NCI-H2107 (cell line): Measurements from ENCODE around the gene PIGC.
"Not testable (repeated sequence)": the region's sequence is repeated elsewhere in the genome, so short reads cannot be mapped to it uniquely, and the experiment has no call there.

Source experiments
- DNase-seq: peaks from one replicate; lab custom pipeline; 2025; lab: John Stamatoyannopoulos, UW

PIGC gene

DNA sequence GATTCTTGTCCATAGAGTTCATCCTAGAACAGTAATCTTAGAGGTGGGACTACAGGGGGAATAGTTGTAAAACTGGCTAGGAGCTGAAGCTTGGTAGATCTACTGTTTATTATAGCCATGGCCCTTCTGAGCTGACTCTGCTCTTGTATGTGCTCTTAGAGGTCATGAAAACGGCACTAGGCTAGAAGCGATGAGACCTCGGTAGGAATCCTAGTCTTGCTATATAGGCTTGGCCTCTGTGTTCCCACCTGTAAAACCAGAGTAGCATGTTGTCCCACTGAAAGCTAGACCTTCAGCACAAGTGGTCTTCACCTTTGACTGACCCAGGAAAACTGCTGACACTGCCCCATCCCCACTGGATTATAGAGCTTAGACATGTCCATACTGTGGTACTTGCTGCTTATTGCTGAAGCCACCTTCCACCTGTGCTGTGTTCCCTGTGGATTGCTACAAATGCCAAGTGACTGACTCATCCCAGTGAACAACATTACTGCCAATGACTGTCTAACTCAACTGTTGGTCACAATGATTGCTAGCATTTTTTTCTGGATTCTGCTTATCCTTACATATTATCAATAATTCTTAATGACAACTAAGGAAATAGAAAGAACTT, 23.0 kb upstream of the PIGC start:
- no peak for DNase-seq

GRCh38 chr1:172465617-172466016, 21.7 kb upstream of the PIGC start:
- no peak for DNase-seq

DNA sequence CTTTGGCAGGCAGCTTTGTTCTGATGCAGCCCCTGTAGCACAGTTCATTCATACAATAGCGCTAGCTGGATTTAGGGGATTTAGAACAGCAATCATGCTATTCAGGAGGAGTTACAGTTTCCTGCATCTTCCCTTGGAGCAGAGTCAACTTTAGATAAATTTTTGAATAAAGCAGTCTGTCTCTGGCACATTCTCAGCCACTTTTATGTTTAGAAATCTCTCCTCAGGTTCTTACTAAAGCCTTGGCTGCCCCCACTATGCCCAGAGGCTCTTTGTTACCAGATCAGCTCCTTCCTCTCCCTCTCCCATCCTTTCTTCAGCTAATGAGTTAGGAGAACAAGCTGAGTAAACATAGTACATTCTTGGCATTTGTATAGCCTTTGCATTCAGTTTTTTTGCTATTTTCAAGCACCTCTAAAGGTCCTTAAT, 17.0 kb upstream of the PIGC start:
- DNase-seq = no peak

DNA sequence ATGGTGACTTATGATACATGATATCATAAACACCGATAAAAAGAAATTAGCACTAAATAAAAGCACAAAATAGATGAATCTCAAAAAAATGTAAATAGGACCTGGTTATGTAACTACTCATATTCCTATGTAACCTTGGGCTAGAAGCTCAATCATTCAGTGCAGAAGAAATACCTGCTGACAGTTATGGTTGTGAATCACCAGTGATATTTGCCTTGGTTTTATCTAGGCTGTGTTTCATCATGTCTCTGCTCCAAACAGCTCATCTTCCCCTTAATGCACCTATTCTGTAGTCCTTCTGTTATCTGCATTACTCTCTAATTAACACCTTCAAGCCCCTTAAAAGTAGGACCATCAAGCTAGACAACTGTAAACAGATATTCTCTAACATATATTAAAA, 16.3 kb upstream of the PIGC start:
- DNase-seq = no peak

DNA sequence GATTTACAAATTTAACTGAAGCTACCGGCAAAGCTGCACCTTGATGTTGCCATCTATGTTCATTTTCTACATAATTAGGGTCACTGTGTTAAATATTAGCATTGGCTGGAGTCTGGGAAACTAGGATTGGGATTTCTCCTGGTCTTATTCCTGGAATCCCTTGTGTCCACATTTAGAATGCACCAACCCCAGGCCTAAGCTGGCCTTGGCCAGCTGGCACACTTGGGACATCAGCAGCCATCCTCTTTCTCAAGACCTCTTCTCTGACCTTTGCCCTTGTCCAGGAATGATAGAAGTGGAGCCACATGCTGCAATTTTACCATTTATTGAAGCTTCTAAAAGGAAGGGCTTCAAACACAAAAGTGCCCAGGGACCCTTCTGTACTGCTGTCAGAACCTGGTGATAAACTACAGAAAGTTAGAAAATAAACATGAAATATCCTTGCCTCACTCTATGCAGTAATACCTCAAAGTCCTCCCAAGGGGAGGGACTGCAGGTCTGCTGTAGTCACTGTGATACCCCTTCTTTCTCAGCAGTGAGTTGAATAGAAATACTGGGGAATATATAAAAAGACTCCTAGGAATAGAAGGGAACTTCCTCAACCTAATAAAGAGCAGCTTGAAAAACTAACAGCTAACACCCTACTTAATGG, 13.7 kb upstream of the PIGC start:
- no peak for DNase-seq

DNA sequence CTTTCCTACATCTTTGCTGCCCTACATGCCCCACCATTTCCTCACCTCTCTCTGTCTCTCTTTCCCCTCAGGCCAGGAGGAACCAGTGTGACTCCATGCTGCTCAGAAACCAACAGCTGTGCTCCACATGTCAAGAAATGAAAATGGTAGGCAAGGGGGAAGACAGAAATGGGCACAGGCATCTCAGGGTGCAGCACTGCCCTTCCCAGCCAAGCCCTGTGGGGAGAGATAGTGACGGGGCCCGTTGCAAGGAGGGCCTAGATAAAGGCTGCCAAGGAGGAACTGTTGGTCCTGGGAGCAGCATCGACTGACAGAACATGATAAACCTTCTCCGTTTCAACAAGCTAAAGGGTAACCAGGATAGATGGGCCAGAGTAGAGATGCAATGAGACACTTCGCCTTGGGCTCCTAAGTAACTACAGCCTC, 12.5 kb upstream of the PIGC start:
- no peak for DNase-seq

DNA sequence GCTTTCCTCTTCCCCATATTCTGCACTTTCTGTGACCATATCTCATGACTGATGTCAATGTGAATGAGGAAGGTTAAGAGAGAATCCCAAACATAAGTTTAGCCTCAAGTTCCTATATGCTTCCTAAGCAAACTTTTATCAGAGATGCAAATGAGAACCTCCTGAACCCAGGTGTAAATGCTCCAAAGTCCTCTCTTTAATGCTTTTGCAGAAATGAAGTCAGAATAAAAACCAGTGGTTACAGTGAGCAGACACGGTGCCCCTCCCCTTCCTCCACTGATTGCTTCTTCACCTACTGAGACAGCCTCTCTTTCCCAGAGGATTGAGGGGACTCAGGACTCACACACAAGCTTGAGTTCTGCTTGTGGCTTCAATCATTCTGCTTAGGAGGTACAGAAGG, 11.6 kb upstream of the PIGC start:
- no peak for DNase-seq

DNA sequence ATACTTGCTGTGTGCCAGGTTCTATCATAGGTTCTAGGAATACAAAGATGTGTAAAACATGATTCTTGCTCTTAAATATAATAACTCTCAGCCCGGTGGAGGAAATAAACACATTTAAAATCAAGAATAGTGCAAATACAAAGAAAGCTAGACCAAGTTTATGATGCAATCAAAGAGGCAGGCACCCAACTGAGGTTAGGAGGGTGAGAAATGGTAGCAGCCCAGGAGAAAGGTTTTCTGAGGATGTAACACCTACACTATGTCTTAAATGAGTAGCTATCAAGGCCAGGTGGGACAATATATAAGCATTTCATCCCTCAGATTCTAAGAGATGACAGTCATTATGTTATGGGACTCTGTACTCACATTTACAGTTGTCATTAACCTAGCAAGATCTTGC, 9.7 kb upstream of the PIGC start:
- no peak for DNase-seq

DNA sequence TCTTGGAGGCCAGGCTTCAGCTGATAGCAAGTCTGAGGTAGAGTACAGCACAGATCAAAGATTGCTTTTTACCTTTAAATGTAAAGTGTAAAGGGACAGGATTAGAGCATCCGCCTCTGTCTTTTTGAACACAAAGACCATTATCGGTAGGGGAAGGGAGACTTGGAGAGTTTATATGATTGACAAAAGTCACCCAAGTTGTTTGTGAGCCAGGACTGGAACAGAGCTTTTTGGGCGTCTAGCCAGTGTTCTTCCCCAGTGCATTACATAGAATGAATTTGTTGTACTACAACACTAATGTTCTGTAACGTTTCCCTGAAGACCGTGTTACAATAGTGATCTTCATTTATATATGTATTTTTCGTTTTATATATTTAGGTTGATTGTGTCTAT, 9.3 kb upstream of the PIGC start:
- no peak for DNase-seq

- no peak for DNase-seq
These were observed 8.8 kb upstream of the PIGC start for GRCh38 chr1:172452536-172453152.

- no peak for DNase-seq
These were observed 7.2 kb upstream of the PIGC start for GRCh38 chr1:172451002-172451443.

DNA sequence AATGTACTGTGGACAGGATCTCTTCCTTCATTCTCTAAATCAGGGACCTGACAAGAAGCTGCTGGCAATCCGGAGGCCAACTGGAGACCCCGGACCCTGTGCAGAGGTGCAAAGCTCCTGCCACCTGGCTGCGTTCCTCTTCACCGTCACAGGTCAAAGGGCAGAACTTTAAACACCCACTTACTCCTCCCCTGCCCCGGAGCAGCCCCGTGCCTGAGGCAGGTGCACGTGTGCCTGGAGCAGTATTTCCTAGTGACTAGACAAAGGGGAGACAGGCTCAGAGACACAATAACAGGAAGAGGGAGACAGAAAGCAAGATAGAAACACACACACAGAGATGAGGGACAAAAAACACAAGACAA, 6.6 kb upstream of the PIGC start:
- no peak for DNase-seq

DNA sequence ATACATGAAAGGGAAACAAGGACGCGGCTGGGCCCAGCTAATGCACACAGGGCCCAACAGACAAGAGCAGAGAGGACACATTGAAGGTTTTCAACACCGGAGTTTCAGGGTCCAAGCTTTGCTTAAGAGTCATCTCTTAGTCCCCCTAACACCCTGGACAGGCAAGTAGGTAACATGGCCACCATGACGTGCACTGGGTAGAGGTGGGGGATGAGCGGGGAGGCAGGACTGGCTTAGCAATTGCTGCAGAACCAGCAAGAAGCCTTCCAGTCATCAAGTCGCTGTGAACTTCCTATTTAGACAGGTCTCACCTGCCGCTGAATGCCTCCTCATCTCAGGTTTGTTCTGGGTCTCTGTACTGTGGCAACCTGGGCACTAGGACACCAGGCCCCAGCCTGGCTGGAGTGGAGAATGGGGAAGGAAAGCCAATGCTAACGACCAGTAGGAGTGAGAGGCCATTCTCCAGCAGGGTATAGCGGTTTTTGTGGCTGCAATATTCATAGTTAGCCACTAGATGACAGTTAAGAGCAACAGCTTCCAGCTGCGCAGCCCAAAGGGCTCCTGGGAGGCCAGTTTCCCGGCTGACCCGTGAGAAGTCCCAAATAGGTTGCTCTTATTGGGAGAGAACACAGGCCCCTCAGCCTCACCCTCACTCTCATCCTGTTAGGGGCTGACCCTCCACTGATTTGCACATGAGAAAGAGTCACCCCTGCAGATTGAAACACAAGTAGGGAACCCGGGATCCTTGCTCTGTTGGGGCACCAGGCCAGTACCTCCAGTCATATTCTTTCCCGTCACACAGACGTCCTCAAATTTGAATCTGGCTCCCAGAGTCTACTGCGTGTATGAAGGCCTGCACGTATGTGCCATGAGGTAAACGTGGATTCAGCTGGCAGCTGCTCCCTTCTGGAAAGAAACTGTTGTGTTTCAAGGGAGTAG, 6.0 kb upstream of the PIGC start:
- DNase-seq = peak; percentile 38

DNA sequence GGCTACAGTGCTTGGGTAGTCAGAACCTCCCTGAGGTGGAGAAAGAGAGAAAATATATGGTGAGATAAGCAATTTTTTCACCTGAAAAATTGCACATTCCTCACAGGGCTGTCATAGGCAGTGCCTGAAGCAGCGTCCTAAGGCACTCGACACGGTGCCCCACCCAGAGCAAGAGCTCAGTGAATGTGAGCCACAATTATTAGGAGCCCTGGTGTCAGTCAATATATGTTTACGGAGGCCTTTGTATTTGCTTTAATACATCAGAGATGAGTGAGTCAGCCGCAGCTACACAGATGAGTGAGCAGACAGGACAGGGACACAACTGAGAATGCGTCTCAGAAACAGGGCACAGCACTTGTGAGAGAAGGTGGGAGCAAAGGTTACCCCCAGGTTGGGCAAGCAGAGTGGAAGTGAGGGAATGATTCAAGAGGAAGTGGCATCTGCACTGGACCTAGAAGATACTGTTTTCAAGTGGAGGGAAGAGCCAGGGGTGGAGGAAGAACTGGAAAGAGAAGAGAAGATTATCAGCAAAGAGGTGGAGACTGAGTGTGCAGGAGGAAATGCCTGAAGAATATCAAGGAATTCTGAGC, 5.2 kb upstream of the PIGC start:
- DNase-seq = no peak

GRCh38 chr1:172447641-172448040, 3.8 kb upstream of the PIGC start:
- DNase-seq = no peak

DNA sequence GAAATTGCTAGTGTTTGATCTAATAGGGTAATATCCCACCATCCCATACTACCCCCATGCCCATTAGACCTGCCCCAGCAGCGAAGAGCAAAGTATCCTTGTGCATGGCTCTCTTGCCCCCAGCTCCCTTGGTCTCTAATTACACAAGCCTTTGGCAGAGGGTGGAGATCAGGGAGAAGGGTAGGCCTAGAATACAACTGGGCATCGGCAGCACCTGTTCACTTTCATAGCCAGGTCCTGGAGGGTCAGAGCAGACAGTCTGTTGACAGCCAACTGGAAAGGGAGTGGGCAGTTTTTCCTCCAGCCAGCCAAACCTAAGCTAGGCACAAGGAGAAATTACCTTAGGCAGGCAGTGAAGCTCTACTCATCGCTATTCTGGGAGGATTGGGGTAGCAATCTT, 2.7 kb upstream of the PIGC start:
- DNase-seq = no peak

DNA sequence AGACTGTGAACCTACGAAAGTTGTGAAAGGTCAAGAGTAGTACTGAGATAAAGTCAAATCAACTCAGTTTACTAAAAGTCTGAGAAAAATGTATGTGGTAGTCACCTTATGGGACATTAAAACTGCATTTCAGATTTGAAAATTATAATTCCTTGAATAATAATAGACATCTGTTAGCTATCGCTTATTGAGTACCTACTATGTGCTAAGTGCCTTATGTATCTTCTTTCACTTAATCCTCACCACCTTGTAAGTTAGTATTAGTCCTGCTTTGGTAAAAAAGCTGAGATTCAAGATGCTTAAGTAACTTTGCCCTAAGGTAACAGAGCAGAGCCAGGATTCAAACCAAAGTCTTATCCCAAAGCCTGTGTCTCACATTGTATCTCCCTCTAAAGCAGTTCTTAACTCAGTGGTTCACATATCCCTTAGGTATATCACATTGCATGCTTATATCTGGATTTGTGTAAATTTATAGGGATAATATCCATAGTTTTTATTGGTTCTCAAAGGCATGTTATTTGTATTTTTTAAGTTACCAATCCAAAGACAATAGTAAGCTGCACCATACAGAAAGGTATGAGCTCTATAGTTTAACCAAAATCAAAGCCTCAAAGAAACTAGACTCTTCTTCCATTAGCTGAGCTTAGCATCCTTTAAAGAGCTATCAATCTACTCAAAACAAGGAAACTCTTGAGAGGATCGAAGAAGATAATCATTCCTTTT, 865 bp downstream of the PIGC start:
- DNase-seq = no peak

DNA sequence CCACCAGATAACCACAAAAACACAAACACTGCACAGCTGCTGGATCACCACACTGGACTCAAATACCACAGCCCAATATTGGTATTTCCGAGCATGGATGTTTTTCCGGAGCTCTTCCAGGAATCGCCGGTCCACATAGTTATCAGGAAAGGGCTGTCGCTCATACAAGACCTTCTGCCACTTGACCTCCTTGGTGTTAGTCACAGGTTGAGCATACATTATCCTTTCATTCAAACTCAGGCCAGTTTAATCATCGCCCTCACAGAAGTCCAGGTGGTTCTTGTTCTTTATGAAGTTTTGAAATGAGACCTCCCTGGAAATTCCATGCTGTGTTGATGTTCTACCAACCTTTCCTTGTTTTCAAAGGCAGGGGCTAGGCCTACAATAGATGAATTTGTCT, 1.5 kb downstream of the PIGC start:
- DNase-seq = no peak

GRCh38 chr1:172437183-172437582, 6.7 kb downstream of the PIGC start:
- DNase-seq = not testable (repeated sequence)

DNA sequence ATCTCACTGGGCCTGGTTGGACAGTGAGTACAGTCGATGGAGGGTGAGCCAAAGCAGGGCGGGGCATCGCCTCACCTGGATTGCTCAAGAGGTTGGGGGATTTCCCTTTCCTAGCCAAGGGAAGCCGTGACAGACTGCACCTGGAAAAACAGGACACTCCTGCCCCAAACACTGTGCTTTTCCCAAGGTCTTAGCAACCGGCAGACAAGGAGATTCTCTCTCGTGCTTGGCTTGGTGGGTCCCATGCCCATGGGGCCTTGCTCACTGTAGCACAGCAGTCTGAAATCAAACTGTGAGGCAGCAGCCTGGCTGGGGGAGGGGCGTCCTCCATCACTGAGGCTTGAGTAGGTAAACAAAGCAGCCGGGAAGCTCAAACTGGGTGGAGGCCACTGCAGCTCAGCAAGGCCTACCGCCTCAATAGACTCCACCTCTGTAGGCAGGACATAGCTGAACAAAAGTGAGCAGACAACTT, 12.1 kb downstream of the PIGC start:
- DNase-seq = no peak

DNA sequence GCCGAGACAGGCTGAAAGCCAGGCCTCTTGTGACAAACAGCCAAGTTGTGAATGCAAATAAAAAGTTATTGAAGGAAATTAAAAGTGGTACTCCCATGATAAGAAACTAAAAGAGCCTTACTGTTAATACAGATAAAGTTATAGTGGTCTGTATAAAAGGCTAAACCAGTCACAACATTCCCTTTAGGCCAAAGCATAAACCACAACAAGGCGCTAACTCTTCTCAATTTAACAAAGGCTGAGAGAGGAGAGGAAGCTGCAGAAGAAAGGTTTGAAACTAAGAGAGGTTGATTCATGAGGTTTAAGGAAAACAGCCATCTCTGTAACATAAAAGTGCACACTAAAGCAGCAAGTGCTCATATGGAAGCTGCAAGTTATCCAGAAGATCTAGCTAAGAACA, 12.7 kb downstream of the PIGC start:
- DNase-seq = no peak

- no peak for DNase-seq
These were observed 13.8 kb downstream of the PIGC start for GRCh38 chr1:172430128-172430454.
